ENCODE data around the gene SCUBE1. TPM values are rescaled to one million over a fixed set of nuclear protein-coding genes. Genes with fewer than 3 reads are reported as not detected.

The SCUBE1 gene
- total and polyA plus RNA-seq, 2 donors (not counting 3 experiments of a cell fraction or from before 2014, with no cell fraction given), result 0.07 TPM; not detected in 1

- H3K9me1 ChIP-seq (replicated peaks; ENCODE audit: control insufficient read depth, extremely low read depth, insufficient read depth, low read length), result no peaks in the 10 kb centered on the region
- H2AFZ ChIP-seq (ENCODE audit: low read depth, low read length), result no peak overlapping the region
- intact Hi-C loops (cut with micrococcal nuclease), result no loop called here
- BruUV-seq (replicated peaks), result no TSS peak
- dilution Hi-C loops (cut with MboI; ENCODE audit: extremely low pct_ligation_motif_present, low sequenced_read_pairs), result no loop called here
- no peaks in the 10 kb centered on the region for H4K20me1 ChIP-seq (replicated peaks; ENCODE audit: control insufficient read depth, extremely low read depth, insufficient read depth, low read length)
- POLR2A ChIA-PET, result no interaction called here
- CTCF ChIA-PET, result interaction anchor here (1.2 kb wide), 1 partner anchor 27 kb away, joined by 3 read pairs; no protein-coding TSS in a partner anchor
- DNase-seq (ENCODE audit: low read depth, low spot score) (no peak), FAIRE-seq (no peak)
- no peak overlapping the region for H3K9ac ChIP-seq (replicated peaks; ENCODE audit: extremely low read depth, insufficient read depth, low read length)
- H3K27ac ChIP-seq (ENCODE audit: insufficient read depth, low read depth, low read length), result no peak overlapping the region
- TF ChIP-seq EZH2 (IDR thresholded peaks at IDR 0.05; ENCODE audit: borderline replicate concordance, low read depth, low read length, severe bottlenecking), result no peak
- TF ChIP-seq GATA2 (IDR thresholded peaks at IDR 0.05; ENCODE audit: insufficient read depth, insufficient read length, low read depth, low read length), result no peak
- TF ChIP-seq POLR2AphosphoS5 (IDR thresholded peaks at IDR 0.05; ENCODE audit: insufficient read depth, low read depth, low read length), result no peak
- no peak overlapping the region for H3K4me3 ChIP-seq (replicated peaks in 1 of 3; ENCODE audit: insufficient read depth in 1 of 3, low read depth in 1 of 3, low read length in 3 of 3)
- H3K4me2 ChIP-seq (ENCODE audit: insufficient read depth, low read length), result no peak overlapping the region
- H3K9me3 ChIP-seq (replicated peaks; ENCODE audit: control insufficient read depth, insufficient read depth, low read length), result no peaks in the 10 kb centered on the region
- H3K36me3 ChIP-seq (ENCODE audit: control insufficient read depth in 2 of 2, extremely low read depth in 1 of 2, insufficient read depth in 2 of 2, low read length in 2 of 2), result no peaks in the 10 kb centered on the region
- H3K4me1 ChIP-seq (ENCODE audit: control insufficient read depth, extremely low read depth, insufficient read depth, low read length), result no peaks in the 10 kb centered on the region
- peaks cover 0 to 2% of the 10 kb centered on the region in 2 experiments for H3K27me3 ChIP-seq (ENCODE audit: control insufficient read depth in 2 of 2, insufficient read depth in 2 of 2, low read length in 2 of 2)
- no peaks in the 10 kb centered on the region for H3K79me2 ChIP-seq (ENCODE audit: control insufficient read depth, insufficient read depth, low read length)
Observed at GRCh38 chr22:43319661-43320486, 23.3 kb downstream of the SCUBE1 start.

GRCh38 chr22:43317239-43317638, 25.9 kb downstream of the SCUBE1 start:
- Histone ChIP-seq H3K4me3 (replicated peaks in 1 of 3; ENCODE audit: insufficient read depth in 1 of 3, low read depth in 1 of 3, low read length in 3 of 3) (no peak overlapping the region), H3K79me2 (ENCODE audit: control insufficient read depth, insufficient read depth, low read length) (no peaks in the 10 kb centered on the region), H2AFZ (ENCODE audit: low read depth, low read length) (no peak overlapping the region), H3K4me1 (ENCODE audit: control insufficient read depth, extremely low read depth, insufficient read depth, low read length) (no peaks in the 10 kb centered on the region), H3K9me3 (replicated peaks; ENCODE audit: control insufficient read depth, insufficient read depth, low read length) (no peaks in the 10 kb centered on the region), H3K36me3 (ENCODE audit: control insufficient read depth in 2 of 2, extremely low read depth in 1 of 2, insufficient read depth in 2 of 2, low read length in 2 of 2) (no peaks in the 10 kb centered on the region), H3K27me3 (ENCODE audit: control insufficient read depth in 2 of 2, insufficient read depth in 2 of 2, low read length in 2 of 2) (no peaks in the 10 kb centered on the region), H3K4me2 (ENCODE audit: insufficient read depth, low read length) (no peak overlapping the region), H3K9ac (replicated peaks; ENCODE audit: extremely low read depth, insufficient read depth, low read length) (no peak overlapping the region), H4K20me1 (replicated peaks; ENCODE audit: control insufficient read depth, extremely low read depth, insufficient read depth, low read length) (no peaks in the 10 kb centered on the region), H3K9me1 (replicated peaks; ENCODE audit: control insufficient read depth, extremely low read depth, insufficient read depth, low read length) (no peaks in the 10 kb centered on the region), H3K27ac (ENCODE audit: insufficient read depth, low read depth, low read length) (no peak overlapping the region)
- no peak for TF ChIP-seq CTCF (IDR thresholded peaks at IDR 0.05; ENCODE audit: extremely low read depth in 1 of 2, insufficient read depth in 1 of 2, low read depth in 1 of 2, low read length in 2 of 2)
- no peak for TF ChIP-seq MYC (IDR thresholded peaks at IDR 0.05; ENCODE audit: low read depth, low read length)
- no peak for TF ChIP-seq GATA2 (IDR thresholded peaks at IDR 0.05; ENCODE audit: insufficient read depth, insufficient read length, low read depth, low read length)
- TF ChIP-seq FOS (IDR thresholded peaks at IDR 0.05; ENCODE audit: borderline replicate concordance, insufficient read depth, low read length), result no peak
- TF ChIP-seq EZH2 (IDR thresholded peaks at IDR 0.05; ENCODE audit: borderline replicate concordance, low read depth, low read length, severe bottlenecking), result no peak
- TF ChIP-seq MAX (IDR thresholded peaks at IDR 0.05; ENCODE audit: insufficient read depth, insufficient read length), result no peak
- no peak for TF ChIP-seq POLR2A (IDR thresholded peaks at IDR 0.05; ENCODE audit: low read depth, low read length)
- TF ChIP-seq JUN (IDR thresholded peaks at IDR 0.05; ENCODE audit: borderline replicate concordance, insufficient read depth, insufficient read length, low read depth), result no peak
- no peak for TF ChIP-seq POLR2AphosphoS5 (IDR thresholded peaks at IDR 0.05; ENCODE audit: insufficient read depth, low read depth, low read length)
- ChIA-PET CTCF (interaction anchor here (1.1 kb wide), 1 partner anchor 25 kb away, joined by 3 read pairs; no protein-coding TSS in a partner anchor), POLR2A (no interaction called here)
- FAIRE-seq (no peak), DNase-seq (ENCODE audit: low read depth, low spot score) (no peak)
- dilution Hi-C loops (cut with MboI; ENCODE audit: extremely low pct_ligation_motif_present, low sequenced_read_pairs), result no loop called here
- BruUV-seq (replicated peaks), result no TSS peak
- intact Hi-C loops (cut with micrococcal nuclease), result no loop called here

All from endothelial cell of umbilical vein (primary cell).